PC-3 (cell line): Measurements from ENCODE around the gene H6PD.

Source experiments
- EZH2 ChIP-seq: fragments of 300-600 bp; sonication (generic); IDR thresholded peaks from one replicate; pipeline ENCODE4 v1.6.1; 2017; ENCODE audit warnings: antibody characterized with exemption, mild to moderate bottlenecking, low read length; ENCODE audit not compliant: unreplicated experiment
- TF ChIP-seq, protein P1 (sequence below): fragments of 300-600 bp; sonication (generic); conservative IDR thresholded peaks from 2 replicates; pipeline ENCODE4 v1.5.1; 2017; ENCODE audit warnings: antibody characterized with exemption, low read depth, mild to moderate bottlenecking, low read length

DNA sequence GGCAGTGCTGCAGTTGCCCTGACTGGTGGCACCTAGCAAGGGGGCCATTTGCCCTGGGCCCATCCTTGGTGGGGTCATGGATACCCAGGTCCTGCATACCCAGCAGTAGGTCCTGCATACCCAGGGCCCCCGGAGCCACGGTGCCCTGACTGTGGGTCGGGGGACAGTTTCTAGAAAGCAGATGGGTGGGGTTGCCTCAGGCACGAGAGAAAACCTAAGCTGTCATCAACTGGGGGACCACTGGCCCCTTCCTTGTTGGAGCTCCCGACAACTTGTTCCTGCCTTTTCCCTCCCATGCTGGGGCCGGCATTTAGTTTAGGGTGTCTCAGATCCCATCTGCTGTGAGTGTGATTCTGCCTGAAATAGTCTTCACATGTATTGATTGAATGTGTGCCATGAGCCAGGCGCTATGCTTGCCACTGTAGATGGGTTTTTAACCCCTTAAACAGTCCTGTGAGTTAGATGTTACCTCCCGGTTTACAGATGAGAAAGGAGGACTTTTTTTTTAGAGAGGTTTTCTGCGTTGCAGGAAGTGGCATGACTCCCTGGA lies 73.7 kb downstream of the H6PD start:
- TF ChIP-seq, protein P1, sequence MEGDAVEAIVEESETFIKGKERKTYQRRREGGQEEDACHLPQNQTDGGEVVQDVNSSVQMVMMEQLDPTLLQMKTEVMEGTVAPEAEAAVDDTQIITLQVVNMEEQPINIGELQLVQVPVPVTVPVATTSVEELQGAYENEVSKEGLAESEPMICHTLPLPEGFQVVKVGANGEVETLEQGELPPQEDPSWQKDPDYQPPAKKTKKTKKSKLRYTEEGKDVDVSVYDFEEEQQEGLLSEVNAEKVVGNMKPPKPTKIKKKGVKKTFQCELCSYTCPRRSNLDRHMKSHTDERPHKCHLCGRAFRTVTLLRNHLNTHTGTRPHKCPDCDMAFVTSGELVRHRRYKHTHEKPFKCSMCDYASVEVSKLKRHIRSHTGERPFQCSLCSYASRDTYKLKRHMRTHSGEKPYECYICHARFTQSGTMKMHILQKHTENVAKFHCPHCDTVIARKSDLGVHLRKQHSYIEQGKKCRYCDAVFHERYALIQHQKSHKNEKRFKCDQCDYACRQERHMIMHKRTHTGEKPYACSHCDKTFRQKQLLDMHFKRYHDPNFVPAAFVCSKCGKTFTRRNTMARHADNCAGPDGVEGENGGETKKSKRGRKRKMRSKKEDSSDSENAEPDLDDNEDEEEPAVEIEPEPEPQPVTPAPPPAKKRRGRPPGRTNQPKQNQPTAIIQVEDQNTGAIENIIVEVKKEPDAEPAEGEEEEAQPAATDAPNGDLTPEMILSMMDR, result no peak
- TF ChIP-seq EZH2, result no peak
